Measurements from ENCODE around the gene TOX2. TPM values are rescaled to one million over a fixed set of nuclear protein-coding genes. Genes with fewer than 3 reads are reported as not detected.

Gene TOX2
- total RNA-seq, 1 donor: 1.1 TPM

DNA sequence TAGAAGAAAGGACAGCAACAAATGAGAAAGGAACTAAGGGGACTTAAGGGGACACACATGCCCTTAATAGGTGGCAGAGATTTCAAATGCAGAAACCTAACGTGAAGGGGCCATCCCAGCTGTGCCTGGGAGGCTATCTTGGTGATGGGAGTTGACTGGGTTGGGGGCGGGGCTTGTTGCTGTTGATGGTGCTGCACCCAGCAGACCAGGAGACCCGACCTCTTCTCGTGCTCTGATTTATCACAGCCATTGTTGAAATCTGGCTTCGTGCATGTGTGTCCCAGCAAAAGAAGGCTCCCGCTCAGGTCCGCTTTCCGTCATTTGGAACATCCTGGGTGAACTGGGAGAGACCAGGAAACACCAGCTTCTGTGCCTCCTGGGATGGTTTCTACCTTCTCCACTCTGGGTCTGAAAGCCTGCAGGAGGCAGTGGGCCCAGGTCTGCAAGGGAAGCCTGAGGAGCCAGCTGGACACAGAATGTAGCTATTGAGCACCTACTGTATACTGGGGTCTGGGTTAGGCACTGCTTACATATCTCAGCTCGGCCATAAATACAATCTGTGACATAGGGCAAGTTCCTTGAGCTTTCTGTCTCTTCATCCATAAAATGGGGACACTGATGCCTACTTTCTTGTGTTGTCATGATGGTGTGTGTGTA is 32.1 kb downstream of the TOX2 start:
- H3K36me3 ChIP-seq (ENCODE audit: insufficient read depth, low read length): no peaks in the 10 kb centered on the region
- H3K79me2 ChIP-seq (ENCODE audit: insufficient read depth, low read length): no peaks in the 10 kb centered on the region
- no peak overlapping the region for H3K27ac ChIP-seq (ENCODE audit: low read depth, low read length)
- H3K4me3 ChIP-seq (ENCODE audit: insufficient read depth, low read length): no peak overlapping the region
- TF ChIP-seq CTCF (IDR thresholded peaks at IDR 0.05; ENCODE audit: extremely low read depth, low read depth, low read length): no peak
- no peaks in the 10 kb centered on the region for H4K20me1 ChIP-seq (ENCODE audit: insufficient read depth, low read length)
- H3K27me3 ChIP-seq (ENCODE audit: insufficient read depth, low read length): no peaks in the 10 kb centered on the region
- no peak for DNase-seq (ENCODE audit: insufficient read length, low spot score, missing footprints)
- no peaks in the 10 kb centered on the region for H3K9me3 ChIP-seq (ENCODE audit: low read depth, low read length)
- H2AFZ ChIP-seq (ENCODE audit: low read length): no peak overlapping the region
- no peak overlapping the region for H3K4me2 ChIP-seq (ENCODE audit: insufficient read depth, low read length)
- peaks cover 14% of the 10 kb centered on the region for H3K4me1 ChIP-seq (ENCODE audit: insufficient read depth, low read length)

GRCh38 chr20:43947316-43947710 is 32.7 kb downstream of the TOX2 start:
- H2AFZ ChIP-seq (ENCODE audit: low read length): no peak overlapping the region
- no peak overlapping the region for H3K4me3 ChIP-seq (ENCODE audit: insufficient read depth, low read length)
- H3K27me3 ChIP-seq (ENCODE audit: insufficient read depth, low read length): no peaks in the 10 kb centered on the region
- no peaks in the 10 kb centered on the region for H3K36me3 ChIP-seq (ENCODE audit: insufficient read depth, low read length)
- peaks cover 9% of the 10 kb centered on the region for H3K4me1 ChIP-seq (ENCODE audit: insufficient read depth, low read length)
- TF ChIP-seq CTCF (IDR thresholded peaks at IDR 0.05; ENCODE audit: extremely low read depth, low read depth, low read length): no peak
- no peak for DNase-seq (ENCODE audit: insufficient read length, low spot score, missing footprints)
- H4K20me1 ChIP-seq (ENCODE audit: insufficient read depth, low read length): no peaks in the 10 kb centered on the region
- H3K79me2 ChIP-seq (ENCODE audit: insufficient read depth, low read length): no peaks in the 10 kb centered on the region
- H3K9me3 ChIP-seq (ENCODE audit: low read depth, low read length): no peaks in the 10 kb centered on the region
- H3K4me2 ChIP-seq (ENCODE audit: insufficient read depth, low read length): no peak overlapping the region
- H3K27ac ChIP-seq (ENCODE audit: low read depth, low read length): no peak overlapping the region

DNA sequence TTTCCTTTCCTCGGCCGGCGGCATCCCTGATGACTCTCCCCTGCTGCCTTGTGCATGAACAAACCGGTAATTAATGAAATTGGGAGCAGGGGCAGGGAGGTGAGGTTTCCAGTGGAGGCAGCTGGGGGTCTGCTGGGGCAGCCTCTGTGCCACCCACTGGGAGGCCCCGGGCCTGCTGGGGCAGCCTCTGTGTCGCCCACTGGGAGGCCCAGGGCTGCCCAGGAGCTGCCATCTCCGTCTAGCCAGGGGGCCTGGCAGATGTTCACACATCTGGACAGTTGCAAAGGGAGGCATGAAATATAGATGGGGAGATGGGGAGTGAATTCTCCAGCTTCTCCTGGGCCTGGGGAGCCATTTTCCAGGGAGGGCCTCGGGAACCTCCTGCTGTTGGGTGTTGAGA is 33.8 kb downstream of the TOX2 start:
- no peak overlapping the region for H3K4me3 ChIP-seq (ENCODE audit: insufficient read depth, low read length)
- H3K36me3 ChIP-seq (ENCODE audit: insufficient read depth, low read length): no peaks in the 10 kb centered on the region
- H3K79me2 ChIP-seq (ENCODE audit: insufficient read depth, low read length): no peaks in the 10 kb centered on the region
- H3K9me3 ChIP-seq (ENCODE audit: low read depth, low read length): no peaks in the 10 kb centered on the region
- no peaks in the 10 kb centered on the region for H3K27me3 ChIP-seq (ENCODE audit: insufficient read depth, low read length)
- no peak overlapping the region for H3K4me2 ChIP-seq (ENCODE audit: insufficient read depth, low read length)
- no peak overlapping the region for H2AFZ ChIP-seq (ENCODE audit: low read length)
- H3K27ac ChIP-seq (ENCODE audit: low read depth, low read length): no peak overlapping the region
- TF ChIP-seq CTCF (IDR thresholded peaks at IDR 0.05; ENCODE audit: extremely low read depth, low read depth, low read length): no peak
- peaks cover 3% of the 10 kb centered on the region for H3K4me1 ChIP-seq (ENCODE audit: insufficient read depth, low read length)
- H4K20me1 ChIP-seq (ENCODE audit: insufficient read depth, low read length): no peaks in the 10 kb centered on the region
- DNase-seq (ENCODE audit: insufficient read length, low spot score, missing footprints): no peak

DNA sequence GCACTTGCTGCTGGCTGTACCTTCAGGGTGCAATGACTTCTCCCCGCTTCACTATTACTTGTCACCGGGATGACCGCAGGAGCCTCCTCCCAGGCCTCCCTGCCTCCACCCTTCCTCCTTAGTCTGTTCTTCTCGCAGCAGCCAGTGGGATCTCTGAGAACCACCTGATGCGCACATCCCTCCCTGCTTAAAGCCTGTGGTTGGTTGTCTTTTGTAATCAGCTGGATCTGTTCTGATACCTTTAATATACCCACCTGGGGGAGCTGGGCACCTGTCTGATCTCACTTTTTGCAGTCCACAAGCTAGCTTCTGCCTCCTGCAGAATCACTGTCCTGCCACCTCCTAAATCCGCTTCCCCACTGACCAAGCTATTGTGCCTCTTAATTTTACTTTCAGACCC is 34.6 kb downstream of the TOX2 start:
- DNase-seq (ENCODE audit: insufficient read length, low spot score, missing footprints): no peak
- no peak overlapping the region for H2AFZ ChIP-seq (ENCODE audit: low read length)
- H3K36me3 ChIP-seq (ENCODE audit: insufficient read depth, low read length): no peaks in the 10 kb centered on the region
- no peaks in the 10 kb centered on the region for H3K79me2 ChIP-seq (ENCODE audit: insufficient read depth, low read length)
- no peaks in the 10 kb centered on the region for H3K27me3 ChIP-seq (ENCODE audit: insufficient read depth, low read length)
- TF ChIP-seq CTCF (IDR thresholded peaks at IDR 0.05; ENCODE audit: extremely low read depth, low read depth, low read length): no peak
- no peaks in the 10 kb centered on the region for H4K20me1 ChIP-seq (ENCODE audit: insufficient read depth, low read length)
- H3K9me3 ChIP-seq (ENCODE audit: low read depth, low read length): no peaks in the 10 kb centered on the region
- H3K4me1 ChIP-seq (ENCODE audit: insufficient read depth, low read length): peaks cover 10% of the 10 kb centered on the region
- H3K4me2 ChIP-seq (ENCODE audit: insufficient read depth, low read length): no peak overlapping the region
- no peak overlapping the region for H3K4me3 ChIP-seq (ENCODE audit: insufficient read depth, low read length)
- no peak overlapping the region for H3K27ac ChIP-seq (ENCODE audit: low read depth, low read length)
